Activated T-helper 17 cell treated with anti-CD3 and anti-CD28 coated beads, Interleukin-2, amount 50 U/mL, for 72 hours (primary cell): Measurements from ENCODE around the gene RNFT2. TPM values are rescaled to one million over a fixed set of nuclear protein-coding genes. Genes with fewer than 3 reads are reported as not detected.
"Not testable (repeated sequence)": the region's sequence is repeated elsewhere in the genome, so short reads cannot be mapped to it uniquely, and the experiment has no call there.

Source experiments
- ATAC-seq: fragments of 150-1000 bp; cut with Tn5 transposase; replicated peaks from 2 replicates; pipeline ENCODE4 v1.10.0; 2021; ENCODE audit warnings: mild to moderate bottlenecking, moderate library complexity
- H3K27ac Mint-ChIP-seq: one replicate; pipeline ENCODE4 v1.8.0; 2022; ENCODE audit warnings: mixed read lengths
- H3K27me3 Mint-ChIP-seq: one replicate; pipeline ENCODE4 v1.8.0; 2022; ENCODE audit warnings: mixed read lengths
- H3K36me3 Mint-ChIP-seq: one replicate; pipeline ENCODE4 v1.8.0; 2022; ENCODE audit warnings: low read depth, mild to moderate bottlenecking, mixed read lengths
- H3K4me1 Mint-ChIP-seq: one replicate; pipeline ENCODE4 v1.8.0; 2022; ENCODE audit warnings: mixed read lengths
- H3K4me3 Mint-ChIP-seq: one replicate; pipeline ENCODE4 v1.8.0; 2022; ENCODE audit warnings: mild to moderate bottlenecking, mixed read lengths
- H3K9me3 Mint-ChIP-seq: one replicate; pipeline ENCODE4 v1.8.0; 2022; ENCODE audit warnings: mixed read lengths
- total RNA-seq, 2 donors: library from RNA; stranded (reverse); gene quantifications; one replicate each; pipeline ENCODE4 v1.2.3, GENCODE V29; 2022

Gene RNFT2
- total RNA-seq, 2 donors from 2014 or later: 12.3 to 23.6 TPM

DNA sequence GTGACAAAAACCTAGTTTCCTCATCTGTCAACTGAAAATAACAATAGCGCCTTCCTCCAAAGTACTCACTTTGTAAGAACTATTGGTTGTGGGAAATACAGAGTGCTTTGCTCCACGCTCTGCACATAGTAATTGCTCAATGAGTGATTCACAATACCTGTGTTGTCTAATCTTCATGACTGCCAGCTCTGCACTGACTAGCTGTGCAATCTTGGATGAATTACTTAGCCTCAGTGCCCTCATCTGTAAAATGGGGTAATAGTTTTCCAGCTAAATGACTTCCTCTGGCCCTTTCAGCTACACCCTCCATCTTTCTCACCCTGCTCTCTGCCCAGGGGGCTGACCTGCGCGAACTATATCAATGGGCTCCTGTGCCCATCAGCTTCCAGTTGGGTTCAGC is 42.8 kb downstream of the RNFT2 start:
- H3K36me3 Mint-ChIP-seq: peaks cover 6% of the 10 kb centered on the region
- H3K27me3 Mint-ChIP-seq: no peaks in the 10 kb centered on the region
- H3K4me3 Mint-ChIP-seq: no peak overlapping the region
- no peak for ATAC-seq
- no peaks in the 10 kb centered on the region for H3K4me1 Mint-ChIP-seq
- no peaks in the 10 kb centered on the region for H3K9me3 Mint-ChIP-seq
- no peak overlapping the region for H3K27ac Mint-ChIP-seq

DNA sequence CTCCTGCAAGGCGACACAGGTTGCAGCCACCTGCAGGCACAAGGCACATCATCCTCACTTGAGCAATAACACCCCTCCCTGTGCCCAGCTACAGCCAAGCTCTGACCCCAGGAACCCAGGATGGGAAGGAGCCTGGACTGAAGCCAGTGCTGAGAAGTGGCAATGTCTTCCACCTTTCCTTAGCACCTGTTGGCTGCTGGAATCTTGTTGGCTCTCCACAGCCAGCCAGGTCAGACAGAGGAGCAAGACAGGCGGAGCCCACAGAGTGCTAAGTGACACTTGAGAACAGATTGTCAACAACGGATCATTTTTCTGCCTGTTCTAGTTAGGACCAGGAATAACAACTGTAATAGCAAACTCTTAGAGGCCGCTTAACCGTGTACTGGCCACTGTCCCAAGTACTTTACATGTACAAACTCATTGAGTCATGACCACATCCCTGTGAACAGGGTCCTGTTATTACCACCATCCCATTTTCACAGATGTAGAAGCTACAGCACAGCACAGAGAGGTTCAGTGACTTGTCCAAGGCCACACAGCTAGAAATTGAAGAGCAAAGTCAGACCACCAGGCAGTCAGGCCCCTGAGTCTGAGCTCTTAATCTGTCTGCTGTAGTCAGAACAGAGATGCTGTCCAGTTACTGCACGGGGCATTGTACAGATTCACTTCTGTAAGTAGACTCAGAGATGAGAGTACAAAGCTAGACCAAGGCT is 45.6 kb downstream of the RNFT2 start:
- no peak overlapping the region for H3K4me3 Mint-ChIP-seq
- H3K36me3 Mint-ChIP-seq: peaks cover 6% of the 10 kb centered on the region

DNA sequence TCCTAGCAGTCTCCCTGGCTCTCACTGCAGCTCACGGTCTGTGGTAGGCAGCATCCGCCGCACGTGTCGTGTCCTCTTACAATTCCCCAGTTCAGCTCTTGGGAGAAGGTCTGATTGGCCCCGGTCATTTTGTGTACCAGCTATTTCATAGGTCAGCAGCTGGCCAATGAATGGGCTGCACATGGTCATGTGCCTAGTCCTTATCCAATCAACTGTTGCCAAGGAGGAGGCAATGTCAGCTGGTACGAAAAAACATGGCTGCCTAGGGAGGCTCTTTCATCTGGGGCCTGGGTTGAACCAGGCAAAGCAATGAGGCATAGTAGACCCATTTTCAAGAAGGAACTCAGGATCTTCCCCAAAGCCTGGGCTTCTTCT is 46.1 kb downstream of the RNFT2 start:
- no peaks in the 10 kb centered on the region for H3K4me1 Mint-ChIP-seq
- no peak for ATAC-seq
- H3K36me3 Mint-ChIP-seq: peaks cover 6% of the 10 kb centered on the region
- no peak overlapping the region for H3K4me3 Mint-ChIP-seq
- no peak overlapping the region for H3K27ac Mint-ChIP-seq
- H3K9me3 Mint-ChIP-seq: no peaks in the 10 kb centered on the region
- H3K27me3 Mint-ChIP-seq: no peaks in the 10 kb centered on the region

More for the DNA sequence above, 45.6 kb downstream of the RNFT2 start:
- Mint-ChIP-seq H3K9me3 (no peaks in the 10 kb centered on the region), H3K4me1 (no peaks in the 10 kb centered on the region), H3K27me3 (no peaks in the 10 kb centered on the region), H3K27ac (no peak overlapping the region)
- ATAC-seq: no peak

DNA sequence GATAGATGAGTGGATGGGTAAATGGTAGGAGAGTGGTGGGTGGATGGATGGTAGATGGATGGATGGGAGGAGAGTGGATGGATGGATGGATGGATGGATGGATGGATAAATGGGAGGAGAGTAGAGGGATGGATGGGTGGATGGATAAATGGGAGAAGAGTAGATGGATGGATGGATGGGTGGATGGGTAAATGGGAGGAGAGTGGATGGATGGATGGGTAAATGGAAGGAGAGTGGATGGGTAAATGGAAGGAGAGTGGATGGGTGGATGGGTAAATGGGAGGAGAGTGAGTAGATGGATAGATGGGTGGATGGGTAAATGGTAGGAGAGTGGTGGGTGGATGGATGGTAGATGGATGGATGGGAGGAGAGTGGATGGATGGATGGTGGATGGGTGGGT is 51.4 kb downstream of the RNFT2 start:
- ATAC-seq, H3K4me1 Mint-ChIP-seq, H3K4me3 Mint-ChIP-seq, H3K27ac Mint-ChIP-seq, H3K27me3 Mint-ChIP-seq, H3K9me3 Mint-ChIP-seq, H3K36me3 Mint-ChIP-seq: not testable (repeated sequence)

- no peaks in the 10 kb centered on the region for H3K4me1 Mint-ChIP-seq
- no peaks in the 10 kb centered on the region for H3K36me3 Mint-ChIP-seq
Observed at GRCh38 chr12:116790066-116790465, 52.0 kb downstream of the RNFT2 start.

DNA sequence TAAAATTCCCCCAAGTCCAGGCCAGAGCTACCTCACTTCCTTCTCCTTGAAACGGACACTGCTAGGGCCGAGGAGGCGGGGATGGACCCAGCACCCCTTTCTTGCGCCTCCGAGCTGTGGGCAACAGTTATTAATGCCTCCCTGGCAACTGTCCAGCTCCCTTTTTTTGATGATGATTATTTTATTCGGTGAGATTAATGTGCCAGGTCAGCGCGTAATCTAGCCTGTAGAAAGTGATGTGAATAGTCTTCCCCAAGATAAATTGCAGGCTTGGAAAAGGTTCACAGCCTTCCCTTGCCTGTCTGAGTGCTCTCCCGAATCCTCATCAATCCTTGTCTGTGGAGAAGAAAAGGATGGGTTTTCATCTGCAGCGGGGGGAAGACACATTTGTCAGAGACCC is 54.3 kb downstream of the RNFT2 start:
- no peak overlapping the region for H3K4me3 Mint-ChIP-seq
- H3K9me3 Mint-ChIP-seq: no peaks in the 10 kb centered on the region
- H3K36me3 Mint-ChIP-seq: no peaks in the 10 kb centered on the region
- no peak for ATAC-seq
- no peaks in the 10 kb centered on the region for H3K4me1 Mint-ChIP-seq
- no peak overlapping the region for H3K27ac Mint-ChIP-seq
- no peaks in the 10 kb centered on the region for H3K27me3 Mint-ChIP-seq

More at GRCh38 chr12:116790066-116790465, 52.0 kb downstream of the RNFT2 start:
- Mint-ChIP-seq H3K27ac (no peak overlapping the region), H3K9me3 (no peaks in the 10 kb centered on the region), H3K27me3 (no peaks in the 10 kb centered on the region), H3K4me3 (no peak overlapping the region)
- ATAC-seq: no peak

- no peak for ATAC-seq
- H3K4me3 Mint-ChIP-seq: no peak overlapping the region
- no peaks in the 10 kb centered on the region for H3K4me1 Mint-ChIP-seq
- no peaks in the 10 kb centered on the region for H3K9me3 Mint-ChIP-seq
- H3K27me3 Mint-ChIP-seq: no peaks in the 10 kb centered on the region
- no peaks in the 10 kb centered on the region for H3K36me3 Mint-ChIP-seq
- H3K27ac Mint-ChIP-seq: no peak overlapping the region
Observed at GRCh38 chr12:116794725-116795124, 56.6 kb downstream of the RNFT2 start.

- Mint-ChIP-seq H3K9me3 (no peaks in the 10 kb centered on the region), H3K36me3 (no peaks in the 10 kb centered on the region), H3K27ac (no peak overlapping the region), H3K27me3 (no peaks in the 10 kb centered on the region), H3K4me3 (no peak overlapping the region), H3K4me1 (no peaks in the 10 kb centered on the region)
- ATAC-seq: no peak
Observed at GRCh38 chr12:116797885-116798284, 59.8 kb downstream of the RNFT2 start.

DNA sequence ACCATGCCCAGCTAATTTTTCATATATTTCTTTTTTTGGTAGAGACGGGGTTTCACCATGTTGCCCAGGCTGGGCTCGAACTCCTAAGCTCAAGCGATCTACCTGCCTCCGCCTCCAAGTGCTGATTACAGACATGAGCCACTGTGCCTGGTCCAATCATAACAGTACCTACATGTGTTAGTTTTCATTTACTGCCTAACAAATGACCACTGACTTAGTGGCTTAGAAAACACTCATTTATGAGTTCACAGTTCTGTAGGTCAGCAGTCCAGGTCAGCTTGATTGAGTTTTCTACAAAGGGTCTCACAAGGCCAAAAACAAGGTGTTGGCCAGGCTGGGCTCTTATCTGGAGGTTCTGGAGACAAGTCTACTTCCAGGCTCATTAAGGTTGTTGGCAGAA is 60.6 kb downstream of the RNFT2 start:
- Mint-ChIP-seq H3K27me3 (no peaks in the 10 kb centered on the region), H3K4me1 (no peaks in the 10 kb centered on the region), H3K27ac (no peak overlapping the region), H3K4me3 (no peak overlapping the region), H3K9me3 (no peaks in the 10 kb centered on the region), H3K36me3 (no peaks in the 10 kb centered on the region)
- no peak for ATAC-seq

DNA sequence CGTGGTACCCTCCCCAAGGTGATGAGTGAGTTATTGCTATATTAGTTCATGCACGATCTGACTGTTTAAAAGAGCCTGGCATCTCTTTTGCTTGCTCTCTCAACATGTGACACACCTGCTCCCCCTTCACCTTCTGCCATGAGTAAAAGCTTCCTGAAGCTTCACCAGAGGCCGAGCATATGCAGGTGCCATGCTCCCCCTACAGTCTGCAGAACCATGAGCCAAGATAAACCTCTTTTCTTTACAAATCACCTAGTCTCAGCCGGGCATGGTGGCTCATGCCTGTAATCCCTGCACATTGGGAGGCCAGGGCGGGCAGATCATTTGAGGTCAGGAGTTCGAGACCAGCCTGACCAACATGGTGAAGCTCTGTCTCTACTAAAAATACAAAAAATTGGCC is 61.8 kb downstream of the RNFT2 start:
- ATAC-seq: no peak
- Mint-ChIP-seq H3K4me3 (no peak overlapping the region), H3K27me3 (no peaks in the 10 kb centered on the region), H3K36me3 (no peaks in the 10 kb centered on the region), H3K27ac (no peak overlapping the region), H3K4me1 (no peaks in the 10 kb centered on the region), H3K9me3 (no peaks in the 10 kb centered on the region)

- H3K9me3 Mint-ChIP-seq: no peaks in the 10 kb centered on the region
- no peaks in the 10 kb centered on the region for H3K4me1 Mint-ChIP-seq
- no peak overlapping the region for H3K4me3 Mint-ChIP-seq
- no peaks in the 10 kb centered on the region for H3K27me3 Mint-ChIP-seq
- no peak for ATAC-seq
- no peaks in the 10 kb centered on the region for H3K36me3 Mint-ChIP-seq
- H3K27ac Mint-ChIP-seq: no peak overlapping the region
Observed at GRCh38 chr12:116800918-116801317, 62.8 kb downstream of the RNFT2 start.

- Mint-ChIP-seq H3K36me3 (no peaks in the 10 kb centered on the region), H3K9me3 (no peaks in the 10 kb centered on the region), H3K4me3 (no peak overlapping the region), H3K27ac (no peak overlapping the region), H3K4me1 (no peaks in the 10 kb centered on the region), H3K27me3 (no peaks in the 10 kb centered on the region)
- no peak for ATAC-seq
Observed at GRCh38 chr12:116802018-116802417, 63.9 kb downstream of the RNFT2 start.

DNA sequence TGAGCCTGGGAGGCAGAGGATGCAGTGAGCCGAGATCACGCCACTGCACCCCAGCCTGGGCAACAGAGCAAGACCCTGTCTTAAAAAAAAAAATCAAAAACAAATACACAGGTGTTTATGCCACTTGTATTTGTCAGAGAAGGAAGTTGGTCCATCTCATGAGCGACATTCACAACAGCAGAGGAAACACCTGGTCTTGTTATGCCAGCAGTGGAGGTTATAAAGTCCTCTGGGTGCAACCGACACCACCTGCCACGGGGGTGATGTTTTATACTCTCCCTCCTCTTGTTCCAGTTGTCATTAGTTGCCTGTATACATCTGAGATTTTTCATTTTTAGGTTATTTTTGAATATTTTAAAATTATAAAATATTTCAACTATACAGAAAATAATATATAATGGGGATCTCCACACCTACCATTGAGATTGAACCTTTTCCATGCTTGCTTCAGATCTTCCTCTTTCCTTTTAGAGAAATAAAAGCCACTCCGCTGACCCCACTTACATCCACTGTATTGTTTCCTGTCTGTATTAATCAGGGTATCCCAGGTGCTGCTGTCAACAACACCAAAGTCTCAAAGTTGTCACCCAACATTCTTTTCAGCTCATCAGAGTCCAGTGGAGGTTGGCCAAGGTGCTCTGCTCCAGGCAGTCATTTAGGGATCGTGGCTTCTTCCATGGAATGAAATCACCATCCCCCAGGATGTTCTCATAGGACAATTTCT is 65.1 kb downstream of the RNFT2 start:
- Mint-ChIP-seq H3K27ac (no peak overlapping the region), H3K4me1 (no peaks in the 10 kb centered on the region), H3K27me3 (no peaks in the 10 kb centered on the region), H3K9me3 (no peaks in the 10 kb centered on the region), H3K36me3 (no peaks in the 10 kb centered on the region), H3K4me3 (no peak overlapping the region)
- no peak for ATAC-seq

DNA sequence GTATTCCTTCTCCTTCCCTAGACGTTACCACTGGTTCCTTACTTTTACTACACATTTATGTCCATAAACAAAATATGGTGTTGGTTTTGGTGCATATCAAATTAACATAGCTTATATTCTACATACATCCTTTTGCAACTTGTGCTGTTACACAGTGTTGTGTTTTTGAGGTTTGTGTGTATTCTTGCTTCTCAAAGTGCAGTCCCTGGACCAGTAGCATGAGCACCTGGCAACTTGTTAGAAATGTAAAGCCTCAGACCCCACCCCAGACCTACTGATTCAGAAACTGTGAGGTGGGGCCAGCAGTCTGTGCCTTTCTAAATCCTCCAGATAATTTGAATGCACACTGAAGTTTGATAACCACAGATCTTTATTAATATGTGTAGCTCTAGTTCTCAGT is 65.9 kb downstream of the RNFT2 start:
- no peaks in the 10 kb centered on the region for H3K4me1 Mint-ChIP-seq
- H3K9me3 Mint-ChIP-seq: no peaks in the 10 kb centered on the region
- ATAC-seq: no peak
- no peak overlapping the region for H3K27ac Mint-ChIP-seq
- H3K4me3 Mint-ChIP-seq: no peak overlapping the region
- no peaks in the 10 kb centered on the region for H3K36me3 Mint-ChIP-seq
- H3K27me3 Mint-ChIP-seq: no peaks in the 10 kb centered on the region

- H3K27ac Mint-ChIP-seq: no peak overlapping the region
- H3K27me3 Mint-ChIP-seq: no peaks in the 10 kb centered on the region
- H3K4me3 Mint-ChIP-seq: no peak overlapping the region
- H3K4me1 Mint-ChIP-seq: no peaks in the 10 kb centered on the region
- no peaks in the 10 kb centered on the region for H3K9me3 Mint-ChIP-seq
- no peaks in the 10 kb centered on the region for H3K36me3 Mint-ChIP-seq
- no peak for ATAC-seq
Observed at GRCh38 chr12:116806845-116807440, 68.8 kb downstream of the RNFT2 start.
